RWPE1 (cell line): ENCODE measurements around the gene SLC1A2.

Source experiments
- CTCF ChIA-PET: fragments of 350-600 bp; sonication (Branson Sonifier 250); formaldehyde crosslinking; extraction: SDS; loops from one replicate; lab custom pipeline; 2021; lab: Yijun Ruan, JAX
- POLR2A ChIA-PET: fragments of 400-600 bp; formaldehyde crosslinking; extraction: SDS; loops from one replicate; lab custom pipeline; 2020; ENCODE audit warnings: antibody characterized with exemption; ENCODE audit not compliant: low non-redundant PET; lab: Yijun Ruan, JAX
- DNase-seq: peaks from one replicate; pipeline ENCODE4 v3.0.0; 2012; ENCODE audit warnings: low spot score
- H3K27ac ChIP-seq: fragments of 450-650 bp; 2 replicates; pipeline ENCODE4 v1.5.1; 2017
- TF ChIP-seq, protein P1 (sequence below): fragments of 450-650 bp; conservative IDR thresholded peaks from 2 replicates; pipeline ENCODE4 v1.5.1; 2017; ENCODE audit warnings: low read depth, mild to moderate bottlenecking

SLC1A2 gene

DNA sequence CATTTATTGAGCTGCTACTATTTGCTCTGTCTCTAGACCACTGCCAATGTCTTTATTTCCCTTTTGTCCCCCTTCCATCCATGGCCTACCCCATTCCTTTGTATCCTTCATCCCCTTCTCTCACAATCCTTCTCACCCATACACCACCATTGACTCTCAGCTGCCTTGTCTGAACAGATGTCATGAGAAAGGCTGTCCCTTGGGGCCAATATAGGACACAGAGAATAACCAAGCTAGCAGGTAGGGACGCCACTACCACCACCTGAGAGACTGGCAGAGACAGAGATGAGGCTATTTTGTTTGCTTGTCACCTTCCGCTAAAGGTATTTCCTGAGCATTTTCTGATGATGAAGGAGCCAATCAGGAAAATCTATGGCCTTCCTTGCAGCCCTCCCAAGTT lies 141.5 kb downstream of the SLC1A2 start:
- DNase-seq: no peak
- TF ChIP-seq, protein P1, sequence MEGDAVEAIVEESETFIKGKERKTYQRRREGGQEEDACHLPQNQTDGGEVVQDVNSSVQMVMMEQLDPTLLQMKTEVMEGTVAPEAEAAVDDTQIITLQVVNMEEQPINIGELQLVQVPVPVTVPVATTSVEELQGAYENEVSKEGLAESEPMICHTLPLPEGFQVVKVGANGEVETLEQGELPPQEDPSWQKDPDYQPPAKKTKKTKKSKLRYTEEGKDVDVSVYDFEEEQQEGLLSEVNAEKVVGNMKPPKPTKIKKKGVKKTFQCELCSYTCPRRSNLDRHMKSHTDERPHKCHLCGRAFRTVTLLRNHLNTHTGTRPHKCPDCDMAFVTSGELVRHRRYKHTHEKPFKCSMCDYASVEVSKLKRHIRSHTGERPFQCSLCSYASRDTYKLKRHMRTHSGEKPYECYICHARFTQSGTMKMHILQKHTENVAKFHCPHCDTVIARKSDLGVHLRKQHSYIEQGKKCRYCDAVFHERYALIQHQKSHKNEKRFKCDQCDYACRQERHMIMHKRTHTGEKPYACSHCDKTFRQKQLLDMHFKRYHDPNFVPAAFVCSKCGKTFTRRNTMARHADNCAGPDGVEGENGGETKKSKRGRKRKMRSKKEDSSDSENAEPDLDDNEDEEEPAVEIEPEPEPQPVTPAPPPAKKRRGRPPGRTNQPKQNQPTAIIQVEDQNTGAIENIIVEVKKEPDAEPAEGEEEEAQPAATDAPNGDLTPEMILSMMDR: no peak
- ChIA-PET POLR2A (no interaction called here), CTCF (no interaction called here)
- no peak overlapping the region for H3K27ac ChIP-seq

GRCh38 chr11:35276396-35277145 lies 142.8 kb downstream of the SLC1A2 start:
- DNase-seq: peak; percentile 95
- peak overlapping the region; percentile 61 for H3K27ac ChIP-seq
- TF ChIP-seq, protein P1: no peak
- POLR2A ChIA-PET: interaction anchor here (0.7 kb wide), 1 partner anchor 14 kb away, joined by 4 read pairs; no protein-coding TSS in a partner anchor
- CTCF ChIA-PET: interaction anchor here (0.6 kb wide), 2 partner anchors 11 to 385 kb away, joined by 3 to 4 read pairs; no protein-coding TSS in a partner anchor

DNA sequence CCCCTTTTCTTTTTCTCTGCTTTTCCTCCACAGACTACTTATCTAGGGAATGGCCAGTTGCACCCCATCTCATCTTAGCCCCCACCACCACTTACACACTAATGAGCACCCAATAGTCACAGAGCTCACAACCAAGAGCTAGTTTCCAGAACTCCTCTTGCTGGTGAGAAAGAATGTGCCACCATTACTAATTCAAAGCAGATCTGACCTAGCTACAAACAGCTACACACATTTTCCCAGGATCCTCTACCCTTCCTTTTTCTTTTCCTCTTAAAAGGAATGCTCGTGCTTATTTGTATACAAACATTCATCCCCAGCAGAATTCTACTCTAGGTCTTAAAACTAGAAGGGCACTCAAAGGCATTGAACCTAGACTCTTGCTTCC lies 143.6 kb downstream of the SLC1A2 start:
- H3K27ac ChIP-seq: peak overlapping the region; percentile 61; the same call in 1 of the 2 replicates
- TF ChIP-seq, protein P1: no peak
- POLR2A ChIA-PET: interaction anchor here (0.7 kb wide), 1 partner anchor 13 kb away, joined by 4 read pairs; no protein-coding TSS in a partner anchor
- CTCF ChIA-PET: interaction anchor here (0.6 kb wide), 3 partner anchors 12 to 386 kb away, joined by 3 to 4 read pairs (median 3); no protein-coding TSS in a partner anchor
- no peak for DNase-seq

GRCh38 chr11:35274909-35275785 lies 144.2 kb downstream of the SLC1A2 start:
- no peak for DNase-seq
- POLR2A ChIA-PET: no interaction called here
- H3K27ac ChIP-seq: peak overlapping the region; percentile 58
- TF ChIP-seq, protein P1: no peak
- CTCF ChIA-PET: interaction anchor here (0.6 kb wide), 1 partner anchor 35 kb away, joined by 3 read pairs; no protein-coding TSS in a partner anchor

DNA sequence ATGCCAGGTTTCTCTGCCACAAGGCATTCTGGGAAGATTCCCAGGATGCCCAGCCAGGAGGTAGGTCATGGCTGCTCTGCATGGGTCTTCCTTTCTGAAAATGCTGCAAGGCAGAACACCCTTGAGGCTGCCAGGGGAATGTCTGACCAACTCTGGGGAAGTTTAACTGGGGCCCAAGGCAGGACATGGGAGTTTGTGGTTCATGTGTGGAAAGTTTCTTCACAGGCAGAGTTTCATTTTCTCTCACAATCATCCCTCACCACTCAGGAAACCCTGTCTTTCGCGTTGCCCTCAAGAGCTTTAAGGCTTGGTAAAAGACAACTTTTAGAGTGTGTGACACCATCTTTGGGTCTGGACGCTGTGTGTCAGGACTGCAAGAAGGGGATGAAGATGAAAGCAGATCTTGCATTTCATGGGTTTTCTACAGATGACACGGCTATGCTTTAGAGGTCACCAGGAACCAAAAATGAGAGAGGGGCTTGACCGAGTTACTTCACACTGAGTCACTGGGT lies 146.9 kb downstream of the SLC1A2 start:
- H3K27ac ChIP-seq: no peak overlapping the region
- DNase-seq: no peak
- ChIA-PET CTCF (interaction anchor here (0.6 kb wide), 1 partner anchor 39 kb away, joined by 6 read pairs; no protein-coding TSS in a partner anchor), POLR2A (no interaction called here)
- TF ChIP-seq, protein P1: no peak

- POLR2A ChIA-PET: no interaction called here
- CTCF ChIA-PET: no interaction called here
- no peak for DNase-seq
- H3K27ac ChIP-seq: no peak overlapping the region
- TF ChIP-seq, protein P1: no peak
Observed at GRCh38 chr11:35271031-35271430, 148.3 kb downstream of the SLC1A2 start.
